ENCODE data around the gene TMEM245. TPM values are rescaled to one million over a fixed set of nuclear protein-coding genes. Genes with fewer than 3 reads are reported as not detected.
A peak's percentile ranks its signal among the peaks of the same experiment; 100 is the strongest.

The TMEM245 gene
- total and polyA plus RNA-seq, 10 of the 15 experiments (the other 5 are each of a cell fraction or from before 2014, with no cell fraction given) = 7.4 to 36.1 (median 19.0) TPM

DNA sequence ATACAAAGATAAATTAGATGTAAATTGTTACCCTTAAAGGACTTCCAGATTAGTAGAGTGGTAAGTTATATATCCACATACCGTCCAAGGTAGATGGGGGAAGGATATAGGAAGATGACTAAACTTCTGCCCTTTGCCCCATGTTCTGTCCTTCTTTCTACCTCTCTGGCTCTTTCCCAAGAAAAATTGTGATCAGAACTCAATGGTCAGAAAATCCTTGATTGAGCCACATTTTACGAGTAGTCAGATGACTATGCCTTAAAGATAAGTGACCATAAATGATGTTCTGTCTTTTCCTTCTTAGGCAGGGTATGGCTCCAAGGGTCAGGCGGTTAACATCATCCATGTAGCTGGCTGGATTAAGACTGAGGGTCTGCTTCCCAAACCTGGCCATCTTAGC lies 42.9 kb upstream of the TMEM245 start (continued):
- no peak for TF ChIP-seq ASH2L (IDR thresholded peaks at IDR 0.05; ENCODE audit: borderline replicate concordance, low read depth)

DNA sequence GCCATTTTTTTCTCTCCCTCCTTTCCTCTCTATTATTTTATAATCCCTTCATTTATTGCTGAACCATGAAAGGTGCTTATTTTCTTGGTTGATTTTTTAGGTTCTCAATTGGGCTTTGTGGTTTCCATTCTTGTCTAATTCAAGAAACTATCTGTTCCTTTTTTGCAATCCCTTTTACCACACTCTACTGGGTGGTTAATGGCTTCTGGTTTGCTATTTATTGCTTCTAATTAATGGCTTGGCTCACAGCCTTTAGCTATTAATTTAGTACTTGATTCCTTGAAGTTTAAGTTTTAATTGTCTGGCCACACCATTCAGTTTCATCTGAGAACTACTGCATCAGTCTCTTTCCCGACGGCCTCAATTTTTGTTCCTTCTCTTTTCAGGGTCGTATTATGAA lies 41.7 kb upstream of the TMEM245 start:
- Histone ChIP-seq H3K4me1 (ENCODE audit: control insufficient read depth, insufficient read depth, low read length) (0 out of 2 replicates have a peak, but pooled peaks cover 6% of the 10 kb centered on the region), H4K20me1 (ENCODE audit: control insufficient read depth, insufficient read depth) (no peaks in the 10 kb centered on the region), H3K9ac (ENCODE audit: control insufficient read depth, insufficient read depth, low read length) (no peak overlapping the region), H3K27ac (ENCODE audit: control insufficient read depth, insufficient read depth) (no peak overlapping the region), H2AFZ (ENCODE audit: control insufficient read depth, low read depth, low read length) (no peak overlapping the region), H3K36me3 (ENCODE audit: control insufficient read depth in 2 of 2, insufficient read depth in 2 of 2, low read length in 1 of 2) (no peaks in the 10 kb centered on the region), H3K4me2 (ENCODE audit: control insufficient read depth, insufficient read depth) (no peak overlapping the region), H3K79me2 (ENCODE audit: control insufficient read depth, insufficient read depth, low read length) (no peaks in the 10 kb centered on the region), H3K4me3 (no peak overlapping the region), H3K9me3 (replicated peaks; ENCODE audit: control insufficient read depth, insufficient read depth, low read length) (no peaks in the 10 kb centered on the region; the same call in 2 of the 3 replicates), H3K27me3 (replicated peaks in 1 of 2; ENCODE audit: control insufficient read depth in 2 of 2, insufficient read depth in 2 of 2, low read length in 1 of 2) (peaks cover 4 to 5% of the 10 kb centered on the region in 2 experiments; a peak in 2 of 4 replicates)
- RAD21 ChIA-PET (ENCODE audit: unreplicated experiment) = no interaction called here
- 50% methylated on average over 3 of the region's 3 CpGs for WGBS (ENCODE audit: insufficient coverage, insufficient replicate concordance, low lambda C conversion rate, missing lambda C conversion rate)
- in situ Hi-C loops (cut with MboI) = no loop called here
- BruUV-seq (replicated peaks) = no TSS peak
- POLR2A ChIA-PET = no interaction called here
- intact Hi-C loops (cut with micrococcal nuclease; ENCODE audit: unreplicated experiment) = no loop called here
- CTCF ChIA-PET = no interaction called here
- no peak for ATAC-seq
- SMC1A ChIA-PET (ENCODE audit: uncharacterized antibody, unreplicated experiment) = no interaction called here
- TF ChIP-seq, protein P1, sequence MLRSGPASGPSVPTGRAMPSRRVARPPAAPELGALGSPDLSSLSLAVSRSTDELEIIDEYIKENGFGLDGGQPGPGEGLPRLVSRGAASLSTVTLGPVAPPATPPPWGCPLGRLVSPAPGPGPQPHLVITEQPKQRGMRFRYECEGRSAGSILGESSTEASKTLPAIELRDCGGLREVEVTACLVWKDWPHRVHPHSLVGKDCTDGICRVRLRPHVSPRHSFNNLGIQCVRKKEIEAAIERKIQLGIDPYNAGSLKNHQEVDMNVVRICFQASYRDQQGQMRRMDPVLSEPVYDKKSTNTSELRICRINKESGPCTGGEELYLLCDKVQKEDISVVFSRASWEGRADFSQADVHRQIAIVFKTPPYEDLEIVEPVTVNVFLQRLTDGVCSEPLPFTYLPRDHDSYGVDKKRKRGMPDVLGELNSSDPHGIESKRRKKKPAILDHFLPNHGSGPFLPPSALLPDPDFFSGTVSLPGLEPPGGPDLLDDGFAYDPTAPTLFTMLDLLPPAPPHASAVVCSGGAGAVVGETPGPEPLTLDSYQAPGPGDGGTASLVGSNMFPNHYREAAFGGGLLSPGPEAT (IDR thresholded peaks at IDR 0.05; ENCODE audit: low read depth) = no peak
- TF ChIP-seq MTA2 (IDR thresholded peaks at IDR 0.05; ENCODE audit: low read depth) (peak; percentile 64), SP1 (IDR thresholded peaks at IDR 0.05; ENCODE audit: low read depth, low read length) (no peak), MEF2B (IDR thresholded peaks at IDR 0.05; ENCODE audit: partially characterized antibody, poor library complexity, severe bottlenecking) (peak; percentile 26)
- TF ChIP-seq, protein P2, sequence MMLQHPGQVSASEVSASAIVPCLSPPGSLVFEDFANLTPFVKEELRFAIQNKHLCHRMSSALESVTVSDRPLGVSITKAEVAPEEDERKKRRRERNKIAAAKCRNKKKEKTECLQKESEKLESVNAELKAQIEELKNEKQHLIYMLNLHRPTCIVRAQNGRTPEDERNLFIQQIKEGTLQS (IDR thresholded peaks at IDR 0.05; ENCODE audit: borderline replicate concordance, extremely low read depth, low read depth, low read length) = no peak
- DNase-seq (ENCODE audit: low read depth, low spot score) = no peak
- FAIRE-seq = no peak
